ENCODE data around the gene MFSD11. TPM values are rescaled to one million over a fixed set of nuclear protein-coding genes. Genes with fewer than 3 reads are reported as not detected.

The MFSD11 gene
- total RNA-seq, 4 donors from 2014 or later, result 35.3 to 64.8 (median 47.0) TPM

- Histone ChIP-seq H3K9me3 (no peaks in the 10 kb centered on the region), H3K36me3 (peaks cover 0 to 33% (median 0%) of the 10 kb centered on the region in 3 donors), H3K4me3 (no peak overlapping the region), H3K27me3 (no peaks in the 10 kb centered on the region), H3K27ac (no peak overlapping the region), H3K4me1 (no peaks in the 10 kb centered on the region)
- no peak for TF ChIP-seq POLR2A (IDR thresholded peaks at IDR 0.05)
- TF ChIP-seq CTCF (IDR thresholded peaks at IDR 0.05), result no peak
- DNase-seq, result no peak
Observed at GRCh38 chr17:76751416-76751993, 13.6 kb downstream of the MFSD11 start.

GRCh38 chr17:76752006-76752405 is 14.1 kb downstream of the MFSD11 start:
- H3K27ac ChIP-seq, result no peak overlapping the region
- no peaks in the 10 kb centered on the region for H3K9me3 ChIP-seq
- H3K27me3 ChIP-seq, result no peaks in the 10 kb centered on the region
- DNase-seq, result no peak
- no peak overlapping the region for H3K4me3 ChIP-seq
- H3K4me1 ChIP-seq, result no peaks in the 10 kb centered on the region
- TF ChIP-seq POLR2A (IDR thresholded peaks at IDR 0.05), result no peak
- no peak for TF ChIP-seq CTCF (IDR thresholded peaks at IDR 0.05)
- H3K36me3 ChIP-seq, result peaks cover 0 to 33% (median 0%) of the 10 kb centered on the region in 3 donors

GRCh38 chr17:76753061-76753961 is 15.4 kb downstream of the MFSD11 start:
- peak overlapping the region in 3 of 4 donors; percentile 19 to 50 (median 38) for H3K27ac ChIP-seq
- H3K36me3 ChIP-seq, result peaks cover 0 to 28% (median 0%) of the 10 kb centered on the region in 3 donors

GRCh38 chr17:76755285-76755684 is 17.4 kb downstream of the MFSD11 start:
- Histone ChIP-seq H3K27me3 (no peaks in the 10 kb centered on the region), H3K36me3 (peaks cover 0 to 33% (median 0%) of the 10 kb centered on the region in 3 donors), H3K4me1 (no peaks in the 10 kb centered on the region), H3K4me3 (no peak overlapping the region), H3K9me3 (no peaks in the 10 kb centered on the region), H3K27ac (no peak overlapping the region)
- no peak for DNase-seq
- TF ChIP-seq POLR2A (IDR thresholded peaks at IDR 0.05) (no peak), CTCF (IDR thresholded peaks at IDR 0.05) (no peak)

More at GRCh38 chr17:76753061-76753961, 15.4 kb downstream of the MFSD11 start:
- no peak for TF ChIP-seq POLR2A (IDR thresholded peaks at IDR 0.05)
- DNase-seq, result no peak
- Histone ChIP-seq H3K4me1 (no peaks in the 10 kb centered on the region), H3K27me3 (no peaks in the 10 kb centered on the region), H3K4me3 (no peak overlapping the region), H3K9me3 (no peaks in the 10 kb centered on the region)

GRCh38 chr17:76757256-76757655 is 19.3 kb downstream of the MFSD11 start:
- DNase-seq, result no peak
- H3K9me3 ChIP-seq, result no peaks in the 10 kb centered on the region
- no peak overlapping the region for H3K27ac ChIP-seq
- no peak overlapping the region for H3K4me3 ChIP-seq
- H3K27me3 ChIP-seq, result no peaks in the 10 kb centered on the region
- no peak for TF ChIP-seq POLR2A (IDR thresholded peaks at IDR 0.05)
- no peak for TF ChIP-seq CTCF (IDR thresholded peaks at IDR 0.05)
- no peaks in the 10 kb centered on the region for H3K4me1 ChIP-seq
- peaks cover 0 to 33% (median 0%) of the 10 kb centered on the region in 3 donors for H3K36me3 ChIP-seq

GRCh38 chr17:76758570-76758969 is 20.7 kb downstream of the MFSD11 start:
- no peak overlapping the region for H3K27ac ChIP-seq
- H3K9me3 ChIP-seq, result no peaks in the 10 kb centered on the region
- no peak for DNase-seq
- H3K36me3 ChIP-seq, result peaks cover 0 to 37% (median 0%) of the 10 kb centered on the region in 3 donors
- TF ChIP-seq POLR2A (IDR thresholded peaks at IDR 0.05) (no peak), CTCF (IDR thresholded peaks at IDR 0.05) (no peak)
- H3K4me3 ChIP-seq, result no peak overlapping the region
- H3K27me3 ChIP-seq, result no peaks in the 10 kb centered on the region
- H3K4me1 ChIP-seq, result no peaks in the 10 kb centered on the region

All from Peyer's patch (tissue), 4 donors.